Measurements from ENCODE around the gene ATG9B.

ATG9B gene

GRCh38 chr7:150979713-150980390 is 44.4 kb downstream of the ATG9B start:
- no peak for TF ChIP-seq CTCF (IDR thresholded peaks at IDR 0.05; ENCODE audit: low read depth, low read length)
- no peaks in the 10 kb centered on the region for H3K36me3 ChIP-seq
- H3K9me3 ChIP-seq (ENCODE audit: severe bottlenecking): no peaks in the 10 kb centered on the region
- peak overlapping the region; percentile 47 for H3K4me3 ChIP-seq (ENCODE audit: low read depth, low read length)
- DNase-seq: no peak
- H3K27me3 ChIP-seq (ENCODE audit: insufficient read depth, low read depth, severe bottlenecking): no peaks in the 10 kb centered on the region
- H3K27ac ChIP-seq: peak overlapping the region; percentile 98

- Histone ChIP-seq H3K27ac (peak within 1 kb of the TSS; percentile 98), H3K4me3 (ENCODE audit: low read depth, low read length) (peak within 1 kb of the TSS; percentile 64), H3K36me3 (peaks cover 5% of the 10 kb centered on the region), H3K27me3 (ENCODE audit: insufficient read depth, low read depth, severe bottlenecking) (no peaks in the 10 kb centered on the region), H3K9me3 (ENCODE audit: severe bottlenecking) (no peaks in the 10 kb centered on the region)
- peak; percentile 94 for DNase-seq
- TF ChIP-seq CTCF (IDR thresholded peaks at IDR 0.05; ENCODE audit: low read depth, low read length): no peak
These were observed 46.0 kb downstream of the ATG9B start, which contains the start of gene KCNH2 for GRCh38 chr7:150978126-150978789. Gene KCNH2, minus strand, starts transcription at chr7:150978321. Its CDS starts 408 bp downstream, at chr7:150977913.

- peak overlapping the region; percentile 64 for H3K27ac ChIP-seq
- peak overlapping the region; percentile 64 for H3K4me3 ChIP-seq (ENCODE audit: low read depth, low read length)
- H3K27me3 ChIP-seq (ENCODE audit: insufficient read depth, low read depth, severe bottlenecking): no peaks in the 10 kb centered on the region
- DNase-seq: peak; percentile 38
- no peaks in the 10 kb centered on the region for H3K9me3 ChIP-seq (ENCODE audit: severe bottlenecking)
- no peak for TF ChIP-seq CTCF (IDR thresholded peaks at IDR 0.05; ENCODE audit: low read depth, low read length)
- peaks cover 12% of the 10 kb centered on the region for H3K36me3 ChIP-seq
These were observed 46.7 kb downstream of the ATG9B start for GRCh38 chr7:150977382-150978125.

GRCh38 chr7:150976529-150977381 is 47.5 kb downstream of the ATG9B start:
- no peaks in the 10 kb centered on the region for H3K9me3 ChIP-seq (ENCODE audit: severe bottlenecking)
- H3K4me3 ChIP-seq (ENCODE audit: low read depth, low read length): peak overlapping the region; percentile 64
- peak; percentile 75 for DNase-seq
- no peaks in the 10 kb centered on the region for H3K27me3 ChIP-seq (ENCODE audit: insufficient read depth, low read depth, severe bottlenecking)
- H3K27ac ChIP-seq: peak overlapping the region; percentile 64
- no peak for TF ChIP-seq CTCF (IDR thresholded peaks at IDR 0.05; ENCODE audit: low read depth, low read length)
- H3K36me3 ChIP-seq: peaks cover 19% of the 10 kb centered on the region

GRCh38 chr7:150975536-150976319 is 48.6 kb downstream of the ATG9B start:
- no peak for TF ChIP-seq CTCF (IDR thresholded peaks at IDR 0.05; ENCODE audit: low read depth, low read length)
- Histone ChIP-seq H3K9me3 (ENCODE audit: severe bottlenecking) (no peaks in the 10 kb centered on the region), H3K27me3 (ENCODE audit: insufficient read depth, low read depth, severe bottlenecking) (no peaks in the 10 kb centered on the region), H3K4me3 (ENCODE audit: low read depth, low read length) (0 out of 2 replicates have a peak overlapping the region, but pooled peaks have one; percentile 49), H3K27ac (peak overlapping the region; percentile 59), H3K36me3 (peaks cover 19% of the 10 kb centered on the region)
- DNase-seq: no peak

Data from WERI-Rb-1 (cell line).